ENCODE results near the gene UTF1. TPM values are rescaled to one million over a fixed set of nuclear protein-coding genes. Genes with fewer than 3 reads are reported as not detected.

UTF1 gene
- total RNA-seq, 2 experiments from 2014 or later: not detected

GRCh38 chr10:133184591-133185244 lies 45.3 kb upstream of the UTF1 start:
- intact Hi-C loops (cut with micrococcal nuclease): no loop called here

GRCh38 chr10:133185421-133185820 lies 44.6 kb upstream of the UTF1 start:
- POLR2A ChIA-PET: no interaction called here
- CTCF ChIA-PET: no interaction called here
- TF ChIP-seq CTCF (IDR thresholded peaks at IDR 0.05): no peak
- no peak for ATAC-seq
- Mint-ChIP-seq H3K4me1 (ENCODE audit: low read depth) (no peaks in the 10 kb centered on the region), H3K4me3 (no peak overlapping the region), H3K36me3 (ENCODE audit: low read depth) (no peaks in the 10 kb centered on the region), H3K27ac (no peak overlapping the region), H3K9me3 (no peaks in the 10 kb centered on the region), H3K27me3 (no peaks in the 10 kb centered on the region)
- no peak for DNase-seq
- intact Hi-C loops (cut with micrococcal nuclease): no loop called here

More at GRCh38 chr10:133184591-133185244, 45.3 kb upstream of the UTF1 start:
- ChIA-PET POLR2A (no interaction called here), CTCF (no interaction called here)
- Mint-ChIP-seq H3K9me3 (no peaks in the 10 kb centered on the region), H3K4me3 (no peak overlapping the region), H3K27ac (no peak overlapping the region), H3K27me3 (no peaks in the 10 kb centered on the region), H3K36me3 (ENCODE audit: low read depth) (no peaks in the 10 kb centered on the region), H3K4me1 (ENCODE audit: low read depth) (no peaks in the 10 kb centered on the region)
- no peak for TF ChIP-seq CTCF (IDR thresholded peaks at IDR 0.05)
- ATAC-seq: no peak
- no peak for DNase-seq

- H3K27ac Mint-ChIP-seq: no peak overlapping the region
- ChIA-PET POLR2A (no interaction called here), CTCF (no interaction called here)
- ATAC-seq (no peak), DNase-seq (no peak)
- no peaks in the 10 kb centered on the region for H3K27me3 Mint-ChIP-seq
- intact Hi-C loops (cut with micrococcal nuclease): no loop called here
- H3K4me1 Mint-ChIP-seq (ENCODE audit: low read depth): no peaks in the 10 kb centered on the region
- TF ChIP-seq CTCF (IDR thresholded peaks at IDR 0.05): no peak
- H3K36me3 Mint-ChIP-seq (ENCODE audit: low read depth): no peaks in the 10 kb centered on the region
- no peak overlapping the region for H3K4me3 Mint-ChIP-seq
- no peaks in the 10 kb centered on the region for H3K9me3 Mint-ChIP-seq
Measured at GRCh38 chr10:133185916-133186315, 44.1 kb upstream of the UTF1 start.

GRCh38 chr10:133186416-133187090 lies 43.5 kb upstream of the UTF1 start:
- no peaks in the 10 kb centered on the region for H3K36me3 Mint-ChIP-seq (ENCODE audit: low read depth)
- no peak overlapping the region for H3K4me3 Mint-ChIP-seq
- POLR2A ChIA-PET: no interaction called here
- no peak overlapping the region for H3K27ac Mint-ChIP-seq
- CTCF ChIA-PET: no interaction called here
- H3K4me1 Mint-ChIP-seq (ENCODE audit: low read depth): no peaks in the 10 kb centered on the region
- H3K9me3 Mint-ChIP-seq: no peaks in the 10 kb centered on the region
- H3K27me3 Mint-ChIP-seq: no peaks in the 10 kb centered on the region
- no peak for ATAC-seq
- no peak for DNase-seq
- intact Hi-C loops (cut with micrococcal nuclease): no loop called here
- no peak for TF ChIP-seq CTCF (IDR thresholded peaks at IDR 0.05)

- no peak for TF ChIP-seq CTCF (IDR thresholded peaks at IDR 0.05)
- H3K27ac Mint-ChIP-seq: no peak overlapping the region
- H3K4me3 Mint-ChIP-seq: no peak overlapping the region
- H3K27me3 Mint-ChIP-seq: no peaks in the 10 kb centered on the region
- ChIA-PET CTCF (no interaction called here), POLR2A (no interaction called here)
- H3K9me3 Mint-ChIP-seq: no peaks in the 10 kb centered on the region
- ATAC-seq: no peak
- no peaks in the 10 kb centered on the region for H3K36me3 Mint-ChIP-seq (ENCODE audit: low read depth)
- H3K4me1 Mint-ChIP-seq (ENCODE audit: low read depth): no peaks in the 10 kb centered on the region
- intact Hi-C loops (cut with micrococcal nuclease): no loop called here
- no peak for DNase-seq
Measured at GRCh38 chr10:133187091-133187905, 42.7 kb upstream of the UTF1 start.

All from activated CD8-positive, alpha-beta T cell treated with anti-CD3 and anti-CD28 coated beads for 36 hours (primary cell).